ACHN (cell line): Measurements from ENCODE around the gene SRGAP2B.
"Not testable (repeated sequence)": the region's sequence is repeated elsewhere in the genome, so short reads cannot be mapped to it uniquely, and the experiment has no call there.

Experiments used
- DNase-seq: peaks from one replicate; pipeline ENCODE4 v3.0.0-alpha.2; 2015
- in situ Hi-C: cut with HindIII; loops from 2 replicates; pipeline ENCODE4 v1.10.0; 2017; ENCODE audit warnings: low sequenced_read_pairs, low pct_ligation_motif_present, low pct_unique_long_range_greater_than_20kb

The SRGAP2B gene

GRCh38 chr1:145095284-145096057 lies at the start of gene SRGAP2B, which contains the start of gene FAM72D:
Gene SRGAP2B, minus strand, starts transcription at chr1:145095328. Its CDS starts 2,427 bp downstream, at chr1:145092901.
Gene FAM72D, plus strand, starts transcription at chr1:145095974. Its CDS starts 874 bp downstream, at chr1:145096848.
- in situ Hi-C loops, DNase-seq: not testable (repeated sequence)

DNA sequence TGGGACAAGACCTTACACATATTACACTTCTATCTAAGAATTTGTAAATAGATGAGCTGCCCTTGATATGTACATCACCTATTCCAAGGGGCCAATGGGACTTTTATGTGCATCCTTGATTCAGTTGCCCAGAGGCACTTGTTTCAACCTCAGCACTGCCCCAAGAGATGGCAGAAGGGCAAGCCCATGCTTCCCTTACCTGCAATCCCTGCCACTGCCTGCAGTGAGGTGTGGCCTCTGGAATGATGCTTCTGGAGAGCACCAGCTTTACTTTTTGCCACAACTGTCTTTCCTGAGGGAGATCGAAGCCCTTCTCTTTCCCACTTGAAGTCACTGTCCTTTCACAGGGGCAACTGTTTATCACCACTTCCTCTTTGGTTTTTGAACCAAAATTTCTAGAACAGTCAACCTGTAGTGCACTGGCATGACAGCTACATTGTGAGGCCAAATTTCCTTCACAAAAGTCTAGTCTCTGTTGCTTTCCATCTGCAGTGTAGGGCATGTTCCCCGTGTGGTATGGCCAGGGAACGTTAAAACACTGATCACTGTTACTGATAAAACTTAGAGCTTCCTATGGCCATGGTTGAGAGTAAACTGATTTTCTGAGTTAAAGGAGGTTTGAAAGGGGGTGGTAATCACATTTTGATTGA lies 49.3 kb upstream of the SRGAP2B start:
- in situ Hi-C loops, DNase-seq: not testable (repeated sequence)

- in situ Hi-C loops, DNase-seq: not testable (repeated sequence)
Measured at GRCh38 chr1:145140549-145140948, 45.4 kb upstream of the SRGAP2B start.

DNA sequence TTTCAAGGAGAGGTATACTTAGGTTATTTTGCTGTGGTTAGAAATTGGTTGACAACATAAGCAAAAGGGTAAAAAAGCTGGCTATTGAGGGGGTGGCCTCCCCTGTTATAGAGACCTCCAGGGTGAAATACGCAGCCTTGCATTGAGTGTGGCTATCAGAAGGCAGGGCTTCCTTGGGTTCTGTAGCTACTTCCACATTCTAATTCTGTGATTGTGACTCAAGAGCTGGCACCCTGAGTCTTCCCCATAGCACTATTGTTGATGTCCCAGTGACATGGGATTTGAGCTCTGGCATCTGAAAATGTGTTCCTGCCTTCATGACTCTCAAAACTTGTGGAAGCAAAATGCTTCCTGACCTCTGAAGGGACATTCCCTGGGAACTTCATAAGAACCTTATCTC lies 39.3 kb upstream of the SRGAP2B start:
- in situ Hi-C loops, DNase-seq: not testable (repeated sequence)

GRCh38 chr1:145128697-145129469 lies 33.8 kb upstream of the SRGAP2B start:
- DNase-seq, in situ Hi-C loops: not testable (repeated sequence)

GRCh38 chr1:145127144-145127543 lies 32.0 kb upstream of the SRGAP2B start:
- DNase-seq, in situ Hi-C loops: not testable (repeated sequence)

DNA sequence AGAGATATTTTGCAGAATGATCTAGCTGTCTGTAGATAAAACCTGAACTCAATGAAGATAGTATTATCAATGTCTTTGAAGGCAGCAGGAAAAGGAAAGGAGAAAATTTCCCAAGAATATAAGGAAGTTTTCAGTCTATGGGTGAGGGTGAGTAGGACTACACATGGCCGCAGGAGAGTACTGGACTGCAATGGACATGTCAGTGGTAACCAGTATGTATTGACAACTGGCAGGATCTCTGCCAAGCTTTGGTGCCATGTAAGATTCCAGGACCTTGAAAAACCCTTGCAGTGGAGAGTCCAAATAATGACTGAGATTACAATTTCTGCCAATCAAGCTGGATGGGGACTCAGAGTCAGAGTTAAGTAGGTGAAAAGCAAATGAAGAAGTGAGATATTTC lies 30.0 kb upstream of the SRGAP2B start:
- DNase-seq, in situ Hi-C loops: not testable (repeated sequence)

- in situ Hi-C loops, DNase-seq: not testable (repeated sequence)
Measured at GRCh38 chr1:145123992-145124641, 29.0 kb upstream of the SRGAP2B start.

DNA sequence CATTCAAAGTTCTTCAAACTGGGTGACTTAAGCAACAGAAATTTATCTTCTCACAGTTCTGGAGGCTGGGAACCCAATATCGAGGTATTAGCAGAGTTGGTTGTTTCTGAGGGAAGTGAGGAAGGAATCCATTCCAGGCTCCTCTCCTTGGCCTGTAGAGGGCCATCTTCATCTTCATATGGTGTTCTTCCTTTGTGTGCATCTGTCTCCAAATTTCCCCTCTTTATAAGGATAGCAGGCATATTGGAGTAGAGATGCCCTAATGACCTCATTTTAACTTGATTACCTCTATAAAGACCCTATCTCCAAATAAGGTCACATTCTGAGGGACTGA lies 27.9 kb upstream of the SRGAP2B start:
- in situ Hi-C loops, result not testable (repeated sequence)

DNA sequence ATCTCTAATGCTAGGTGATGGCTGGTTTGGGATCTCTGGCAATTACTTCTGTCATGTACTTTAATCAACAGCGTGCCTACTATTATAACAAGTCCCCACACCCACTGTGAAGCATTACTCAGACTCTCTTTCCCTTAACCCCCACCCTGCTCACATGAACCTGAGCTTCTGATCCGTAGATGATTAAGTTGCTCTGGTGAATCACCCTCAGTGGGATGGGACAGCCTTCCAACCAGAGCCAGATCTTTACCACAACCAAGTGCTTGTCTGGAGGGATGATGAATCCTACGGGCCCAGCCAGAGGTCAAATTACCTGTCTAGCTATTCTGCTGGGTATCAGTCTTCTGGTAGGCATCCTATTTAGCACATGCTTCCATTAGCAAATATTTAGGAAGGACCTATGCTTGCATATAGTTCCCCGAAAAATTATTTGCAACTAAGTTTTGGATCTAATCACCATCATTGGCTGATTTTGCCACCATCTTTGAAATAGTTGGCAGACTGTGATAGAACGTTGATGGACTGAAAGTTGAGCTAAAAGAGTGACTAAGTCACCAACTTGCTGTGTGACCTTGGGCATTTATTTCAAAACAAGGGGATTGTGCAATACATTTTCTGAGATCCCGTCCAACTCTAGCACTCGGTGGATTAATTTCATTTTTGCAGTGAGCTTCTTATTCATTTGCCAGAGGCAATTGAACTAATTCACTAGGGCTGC lies 27.4 kb upstream of the SRGAP2B start:
- DNase-seq, in situ Hi-C loops: not testable (repeated sequence)

More for the DNA sequence above, 27.9 kb upstream of the SRGAP2B start:
- DNase-seq, result not testable (repeated sequence)

- DNase-seq, in situ Hi-C loops: not testable (repeated sequence)
Measured at GRCh38 chr1:145119842-145120241, 24.7 kb upstream of the SRGAP2B start.

GRCh38 chr1:145115587-145116493 lies 20.7 kb upstream of the SRGAP2B start:
- in situ Hi-C loops, DNase-seq: not testable (repeated sequence)

DNA sequence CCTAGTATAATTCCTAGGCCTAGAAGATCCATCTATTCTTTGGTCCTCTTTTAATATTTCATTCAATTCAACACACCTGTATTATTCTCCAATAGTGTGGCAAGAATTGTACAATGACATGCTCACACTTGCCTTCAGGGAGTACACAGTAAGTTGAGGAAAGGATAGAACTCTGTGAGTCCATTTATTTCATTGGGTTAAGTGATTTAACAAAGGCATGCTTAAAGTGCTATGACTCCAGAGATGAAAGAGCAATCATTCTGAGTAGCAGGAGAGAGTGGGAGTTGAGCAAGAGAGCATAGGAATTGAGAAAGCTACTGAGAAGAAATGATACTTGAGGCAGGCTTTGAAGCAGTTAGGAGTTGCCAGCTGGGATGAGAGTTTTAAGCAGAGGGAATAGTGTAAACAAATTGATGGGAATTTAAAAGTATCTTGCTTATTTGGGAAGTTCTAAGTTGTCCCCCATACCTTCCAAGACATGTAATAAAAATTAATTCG lies 19.5 kb upstream of the SRGAP2B start:
- DNase-seq, in situ Hi-C loops: not testable (repeated sequence)

DNA sequence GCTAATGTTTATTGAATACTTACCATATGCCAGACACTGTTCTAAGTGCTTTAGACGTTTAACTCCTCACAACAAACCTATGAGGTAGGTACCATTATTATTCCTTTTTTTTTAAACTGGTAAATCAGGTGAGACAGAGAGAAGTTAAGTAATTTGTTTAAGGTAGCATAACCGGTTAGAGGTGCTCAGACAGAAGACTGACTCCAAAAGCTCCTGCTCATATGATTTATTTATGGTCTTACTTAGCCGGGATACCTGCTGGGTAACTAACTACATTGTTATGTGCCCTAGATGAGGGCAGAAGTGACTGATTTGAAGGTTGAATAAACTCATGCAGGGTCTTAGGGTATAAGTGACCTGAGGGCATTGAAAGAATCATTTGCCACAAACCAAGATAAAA lies 17.6 kb upstream of the SRGAP2B start:
- in situ Hi-C loops, result not testable (repeated sequence)

GRCh38 chr1:145111674-145112073 lies 16.5 kb upstream of the SRGAP2B start:
- in situ Hi-C loops, DNase-seq: not testable (repeated sequence)

More for the DNA sequence above, 17.6 kb upstream of the SRGAP2B start:
- DNase-seq, result not testable (repeated sequence)

DNA sequence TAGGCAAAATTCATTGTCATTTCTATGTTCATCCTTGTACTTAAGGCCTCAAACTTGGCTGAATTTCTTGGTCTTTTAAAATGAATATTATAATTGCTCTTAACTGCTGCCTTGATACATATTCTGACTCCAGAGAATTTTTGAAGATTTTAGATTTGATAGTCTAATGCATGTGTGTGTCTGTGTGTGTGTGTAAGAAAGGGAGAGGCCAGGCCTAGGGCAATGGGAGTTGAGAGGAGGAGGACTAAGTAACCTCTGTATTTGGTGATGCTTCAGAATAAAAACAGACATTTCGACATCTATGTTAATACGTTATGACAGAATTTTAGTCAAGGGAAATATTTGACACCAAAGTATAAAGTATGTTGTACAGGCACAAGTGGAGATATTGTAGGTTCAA lies 8.2 kb upstream of the SRGAP2B start:
- DNase-seq, in situ Hi-C loops: not testable (repeated sequence)

GRCh38 chr1:145101725-145102124 lies 6.6 kb upstream of the SRGAP2B start:
- in situ Hi-C loops, DNase-seq: not testable (repeated sequence)
